H9 (cell line): ENCODE data around the gene CST9L. TPM values are rescaled to one million over a fixed set of nuclear protein-coding genes. Genes with fewer than 3 reads are reported as not detected.

Experiments
- DNase-seq: peaks from one replicate; pipeline ENCODE4 v3.0.0-alpha.2; 2017
- H2AFZ ChIP-seq: one replicate; pipeline ENCODE4 v1.6.1; 2013; ENCODE audit warnings: mild to moderate bottlenecking, low read length, control low read depth, moderate library complexity
- H2AK5ac ChIP-seq: 2 replicates; pipeline ENCODE4 v1.6.1; 2013; ENCODE audit warnings: low read length, control low read depth, mixed read lengths; ENCODE audit not compliant: insufficient read length
- H2BK120ac ChIP-seq: one replicate; pipeline ENCODE4 v1.6.1; 2013; ENCODE audit warnings: low read depth, mild to moderate bottlenecking, low read length, control low read depth, inconsistent platforms; ENCODE audit not compliant: poor library complexity, severe bottlenecking
- H2BK12ac ChIP-seq: 2 replicates; pipeline ENCODE4 v1.6.1; 2013; ENCODE audit warnings: low read length, control low read depth, mixed read lengths, low read depth; ENCODE audit not compliant: insufficient read length
- H2BK15ac ChIP-seq: 2 replicates; pipeline ENCODE4 v1.6.1; 2013; ENCODE audit warnings: low read depth, low read length, control low read depth
- H2BK20ac ChIP-seq: one replicate; pipeline ENCODE4 v1.6.1; 2013; ENCODE audit warnings: low read depth, mild to moderate bottlenecking, low read length, control low read depth, inconsistent platforms; ENCODE audit not compliant: poor library complexity, severe bottlenecking
- H2BK5ac ChIP-seq: 2 replicates; pipeline ENCODE4 v1.6.1; 2013; ENCODE audit warnings: low read length, control low read depth, mixed read lengths; ENCODE audit not compliant: insufficient read length
- H3K14ac ChIP-seq: 2 replicates; pipeline ENCODE4 v1.6.1; 2013; ENCODE audit warnings: low read length, control low read depth; ENCODE audit not compliant: insufficient read depth
- H3K18ac ChIP-seq: 2 replicates; pipeline ENCODE4 v1.6.1; 2013; ENCODE audit warnings: low read depth, mild to moderate bottlenecking, mixed read lengths, low read length, control low read depth; ENCODE audit not compliant: insufficient read length
- H3K23ac ChIP-seq: 2 replicates; pipeline ENCODE4 v1.6.1; 2013; ENCODE audit warnings: low read length, control low read depth, mixed read lengths, low read depth; ENCODE audit not compliant: insufficient read length
- H3K23me2 ChIP-seq: 2 replicates; pipeline ENCODE4 v1.6.1; 2013; ENCODE audit warnings: low read depth, mild to moderate bottlenecking, mixed read lengths, low read length, control low read depth; ENCODE audit not compliant: insufficient read length, poor library complexity, severe bottlenecking
- H3K27ac ChIP-seq: 2 replicates; pipeline ENCODE4 v1.5.1; 2013; ENCODE audit warnings: low read length, control low read depth, mixed read lengths, low read depth; ENCODE audit not compliant: insufficient read length
- H3K27me3 ChIP-seq: 2 replicates; pipeline ENCODE4 v1.6.1; 2013; ENCODE audit warnings: low read length, control low read depth, inconsistent platforms; ENCODE audit not compliant: insufficient read depth
- H3K4ac ChIP-seq: 2 replicates; pipeline ENCODE4 v1.6.1; 2013; ENCODE audit warnings: low read depth, mild to moderate bottlenecking, control low read depth, inconsistent platforms, low read length, moderate library complexity
- H3K4me1 ChIP-seq: 2 replicates; pipeline ENCODE4 v1.6.1; 2013; ENCODE audit warnings: low read length, control low read depth, inconsistent platforms; ENCODE audit not compliant: insufficient read depth
- H3K4me2 ChIP-seq: 2 replicates; pipeline ENCODE4 v1.6.1; 2013; ENCODE audit warnings: low read length, control low read depth, mixed read lengths; ENCODE audit not compliant: insufficient read length, insufficient read depth
- H3K56ac ChIP-seq: 2 replicates; pipeline ENCODE4 v1.6.1; 2013; ENCODE audit warnings: low read depth, mild to moderate bottlenecking, mixed read lengths, low read length, control low read depth; ENCODE audit not compliant: insufficient read length
- H3K79me1 ChIP-seq: 2 replicates; pipeline ENCODE4 v1.6.1; 2013; ENCODE audit warnings: low read depth, mild to moderate bottlenecking, moderate library complexity, low read length, control low read depth, inconsistent platforms; ENCODE audit not compliant: insufficient read depth, poor library complexity, severe bottlenecking
- H3K79me2 ChIP-seq: 2 replicates; pipeline ENCODE4 v1.6.1; 2013; ENCODE audit warnings: low read length, control low read depth, inconsistent platforms; ENCODE audit not compliant: insufficient read depth
- H3K9ac ChIP-seq: 2 replicates; pipeline ENCODE4 v1.6.1; 2013; ENCODE audit warnings: low read length, control low read depth, mixed read lengths; ENCODE audit not compliant: insufficient read length; ENCODE audit errors: extremely low read depth
- H3K9me3 ChIP-seq: one replicate; pipeline ENCODE4 v1.6.1; 2013; ENCODE audit warnings: low read depth, low read length, inconsistent platforms; ENCODE audit not compliant: control insufficient read depth
- H3T11ph ChIP-seq: one replicate; pipeline ENCODE4 v1.6.1; 2013; ENCODE audit warnings: mild to moderate bottlenecking, low read length, control low read depth, inconsistent platforms
- H4K20me1 ChIP-seq: one replicate; pipeline ENCODE4 v1.6.1; 2013; ENCODE audit not compliant: control insufficient read depth, insufficient read length, insufficient read depth
- H4K5ac ChIP-seq: 2 replicates; pipeline ENCODE4 v1.6.1; 2013; ENCODE audit warnings: low read depth, mild to moderate bottlenecking, mixed read lengths, low read length, control low read depth; ENCODE audit not compliant: insufficient read length
- H4K8ac ChIP-seq: replicated peaks from 2 replicates; pipeline ENCODE4 v1.6.1; 2013; ENCODE audit warnings: low read length, control low read depth, mixed read lengths, low read depth; ENCODE audit not compliant: insufficient read length
- H4K91ac ChIP-seq: 2 replicates; pipeline ENCODE4 v1.6.1; 2013; ENCODE audit warnings: low read depth, mild to moderate bottlenecking, moderate library complexity, mixed read lengths, low read length, control low read depth; ENCODE audit not compliant: insufficient read length
- H3K27ac Mint-ChIP-seq, 3 experiments: 2 replicates in 2 of 3; 3 replicates in 1 of 3; pipeline ENCODE4 v1.8.0; 2020 to 2021; ENCODE audit warnings: mixed read lengths in 3 of 3, mild to moderate bottlenecking in 1 of 3, moderate library complexity in 1 of 3
- H3K27me3 Mint-ChIP-seq: 2 replicates; pipeline ENCODE4 v1.8.0; 2021; ENCODE audit warnings: low read depth, mild to moderate bottlenecking, moderate library complexity, mixed read lengths
- H3K36me3 Mint-ChIP-seq, 3 experiments: 2 replicates in 2 of 3; 3 replicates in 1 of 3; pipeline ENCODE4 v1.8.0; 2020 to 2021; ENCODE audit warnings: low read depth in 3 of 3, mixed read lengths in 3 of 3; ENCODE audit not compliant: insufficient read depth in 1 of 3
- H3K4me1 Mint-ChIP-seq, 2 experiments: 2 replicates each; pipeline ENCODE4 v1.8.0; 2020; ENCODE audit warnings: mixed read lengths in 2 of 2
- H3K4me3 Mint-ChIP-seq, 2 experiments: 2 replicates in 1 of 2; 3 replicates in 1 of 2; pipeline ENCODE4 v1.8.0; 2020 to 2021; ENCODE audit warnings: mild to moderate bottlenecking in 2 of 2, mixed read lengths in 2 of 2, moderate library complexity in 1 of 2
- H3K9me3 Mint-ChIP-seq, 2 experiments: 2 replicates in 1 of 2; 3 replicates in 1 of 2; pipeline ENCODE4 v1.8.0; 2020; ENCODE audit warnings: mild to moderate bottlenecking in 2 of 2, mixed read lengths in 2 of 2, moderate library complexity in 1 of 2
- CTCF ChIP-seq: fragments of 200-600 bp; sonication (generic); conservative IDR thresholded peaks from 3 replicates; pipeline ENCODE4 v1.8.0; 2021; ENCODE audit warnings: antibody characterized with exemption, mild to moderate bottlenecking
- WGBS: extraction: QIAGEN DNeasy Blood & Tissue Kit; methylation state at CpG from one replicate; pipeline ENCODE4 v1.1.7; 2013; ENCODE audit warnings: missing lambda C conversion rate, low lambda C conversion rate, mixed read lengths; ENCODE audit not compliant: insufficient read length; ENCODE audit errors: extremely low coverage; 5-methylcytosine and 5-hydroxymethylcytosine counted together
- total RNA-seq: library from RNA; stranded (reverse); gene quantifications from 2 replicates; pipeline ENCODE4 v1.2.1, GENCODE V29; 2021

The CST9L gene
- total RNA-seq, 1 experiment from 2014 or later, result not detected

DNA sequence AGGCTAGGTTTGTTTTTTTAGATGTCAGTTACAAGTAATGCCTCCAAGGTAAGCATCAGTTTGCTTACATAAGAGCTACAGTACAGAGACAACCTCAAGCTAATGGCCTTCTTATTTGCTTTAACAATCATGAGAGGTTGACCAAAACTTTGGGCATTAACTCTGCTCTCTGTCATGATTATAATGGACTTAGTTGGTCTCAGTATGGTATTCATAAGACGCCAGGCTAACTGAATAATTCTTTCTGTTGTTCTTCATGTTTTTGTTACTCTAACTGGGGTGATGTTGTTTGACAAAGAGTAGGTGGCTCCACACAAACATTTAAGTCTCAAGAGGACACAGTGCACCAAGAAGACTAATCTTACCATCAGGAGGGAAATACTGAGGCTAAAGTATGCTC, 27.7 kb upstream of the CST9L start:
- TF ChIP-seq CTCF, result no peak
- H3K9me3 Mint-ChIP-seq, result no peaks in the 10 kb centered on the region; a peak in 2 of 5 replicates
- Histone ChIP-seq H4K8ac (no peak overlapping the region), H2AFZ (no peak overlapping the region), H2BK15ac (no peak overlapping the region), H3K23me2 (no peaks in the 10 kb centered on the region), H2BK20ac (no peak overlapping the region), H3K79me1 (no peaks in the 10 kb centered on the region), H3K27ac (no peak overlapping the region), H3T11ph (no peak overlapping the region), H2AK5ac (no peak overlapping the region), H2BK120ac (no peak overlapping the region), H4K91ac (no peak overlapping the region), H3K4me2 (no peak overlapping the region), H3K27me3 (no peaks in the 10 kb centered on the region), H3K4ac (no peak overlapping the region), H2BK5ac (no peak overlapping the region), H4K20me1 (no peaks in the 10 kb centered on the region), H3K23ac (no peak overlapping the region), H3K9ac (no peak overlapping the region), H3K14ac (no peak overlapping the region), H3K18ac (no peak overlapping the region), H4K5ac (no peak overlapping the region), H3K79me2 (no peaks in the 10 kb centered on the region), H3K4me1 (no peaks in the 10 kb centered on the region), H2BK12ac (no peak overlapping the region), H3K56ac (no peak overlapping the region), H3K9me3 (no peaks in the 10 kb centered on the region)
- no peak overlapping the region for H3K4me3 Mint-ChIP-seq
- WGBS, result no CpG with 5 or more reads among the region's 1 CpG
- no peak for DNase-seq
- no peak overlapping the region for H3K27ac Mint-ChIP-seq
- 0 out of 2 replicates have a peak, but pooled peaks cover 2% of the 10 kb centered on the region for H3K27me3 Mint-ChIP-seq
- peaks cover 0 to 14% of the 10 kb centered on the region in 2 experiments; a peak in 2 of 4 replicates for H3K4me1 Mint-ChIP-seq
- no peaks in the 10 kb centered on the region for H3K36me3 Mint-ChIP-seq
